Superior temporal gyrus (tissue), 1 donor: ENCODE measurements around the gene OR14J1.
"Not testable (repeated sequence)": the region's sequence is repeated elsewhere in the genome, so short reads cannot be mapped to it uniquely, and the experiment has no call there.

ENCODE experiments used
- DNase-seq: peaks from one replicate; pipeline ENCODE4 v3.0.0-alpha.2; 2016; ENCODE audit errors: extremely low spot score

The OR14J1 gene, protein sequence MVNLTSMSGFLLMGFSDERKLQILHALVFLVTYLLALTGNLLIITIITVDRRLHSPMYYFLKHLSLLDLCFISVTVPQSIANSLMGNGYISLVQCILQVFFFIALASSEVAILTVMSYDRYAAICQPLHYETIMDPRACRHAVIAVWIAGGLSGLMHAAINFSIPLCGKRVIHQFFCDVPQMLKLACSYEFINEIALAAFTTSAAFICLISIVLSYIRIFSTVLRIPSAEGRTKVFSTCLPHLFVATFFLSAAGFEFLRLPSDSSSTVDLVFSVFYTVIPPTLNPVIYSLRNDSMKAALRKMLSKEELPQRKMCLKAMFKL

GRCh38 chr6:29301316-29301715, at the start of gene OR14J1:
TSS of gene OR14J1 (plus strand) at chr6:29301701. CDS start at chr6:29306690, 4,989 bp downstream.
- no peak for DNase-seq

DNA sequence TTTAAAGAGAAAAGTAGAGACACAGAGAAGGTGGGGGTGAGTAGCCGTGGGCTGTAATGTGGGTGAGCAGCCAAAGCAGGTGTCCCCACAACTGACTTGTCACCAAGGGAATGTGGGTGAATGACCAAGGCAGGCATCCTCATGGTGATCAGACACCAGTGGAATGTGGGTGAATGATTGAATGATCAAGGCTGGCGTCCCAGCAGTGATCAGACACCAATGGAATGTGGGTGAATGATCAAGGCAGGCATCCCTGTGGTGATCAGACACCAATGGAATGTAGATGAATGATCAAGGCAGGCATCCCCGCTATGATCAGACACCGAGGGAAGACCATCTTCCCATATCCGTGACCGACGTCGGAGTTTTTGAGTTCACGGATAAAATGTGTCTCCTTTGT, 49.8 kb upstream of the OR14J1 start:
- no peak for DNase-seq

DNA sequence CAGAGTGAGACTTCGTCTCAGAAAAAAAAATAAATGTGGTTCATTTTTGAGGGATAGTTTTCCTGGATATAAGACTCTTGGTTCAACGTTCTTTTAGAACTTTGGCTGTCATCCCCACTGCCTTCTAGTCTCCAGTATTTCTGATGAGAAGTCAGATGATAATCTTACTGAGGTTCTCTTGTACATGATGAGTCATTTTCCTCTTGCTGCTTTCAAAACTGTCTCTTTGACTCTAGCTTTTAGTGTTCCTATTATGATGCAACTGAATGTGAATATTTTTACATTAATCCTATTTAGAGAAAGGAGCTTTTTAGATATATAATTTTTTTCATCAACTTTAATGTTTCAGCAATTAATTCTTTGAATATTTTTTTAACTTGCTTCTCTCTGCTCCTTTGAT, 46.0 kb upstream of the OR14J1 start:
- DNase-seq: no peak

DNA sequence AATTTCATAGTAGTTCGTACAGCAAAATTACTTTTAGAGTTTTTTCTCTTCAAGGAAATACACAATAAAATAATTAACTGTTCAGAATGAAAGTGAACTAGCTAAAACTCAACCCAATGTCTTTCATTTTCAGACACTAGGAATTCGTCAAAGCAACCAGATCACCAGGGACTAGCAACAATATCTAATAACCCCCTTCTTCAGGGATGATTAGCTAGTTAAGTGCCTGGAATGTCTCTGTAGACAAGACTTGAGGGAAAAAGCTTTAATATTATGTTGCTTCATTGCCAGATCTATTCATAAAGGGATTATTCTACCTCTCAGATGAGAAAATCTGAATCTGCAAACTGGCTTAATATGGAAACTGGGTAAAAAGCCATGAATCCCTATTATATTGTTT, 41.8 kb upstream of the OR14J1 start:
- no peak for DNase-seq

- DNase-seq: no peak
Observed at GRCh38 chr6:29263001-29263400, 38.5 kb upstream of the OR14J1 start.

- DNase-seq: no peak
Observed at GRCh38 chr6:29294499-29294914, 7.0 kb upstream of the OR14J1 start.

GRCh38 chr6:29295181-29295585, 6.3 kb upstream of the OR14J1 start:
- DNase-seq: no peak

- no peak for DNase-seq
Observed at GRCh38 chr6:29295623-29296022, 5.9 kb upstream of the OR14J1 start.

- DNase-seq: no peak
Observed at GRCh38 chr6:29319931-29320330, 18.4 kb downstream of the OR14J1 start.

DNA sequence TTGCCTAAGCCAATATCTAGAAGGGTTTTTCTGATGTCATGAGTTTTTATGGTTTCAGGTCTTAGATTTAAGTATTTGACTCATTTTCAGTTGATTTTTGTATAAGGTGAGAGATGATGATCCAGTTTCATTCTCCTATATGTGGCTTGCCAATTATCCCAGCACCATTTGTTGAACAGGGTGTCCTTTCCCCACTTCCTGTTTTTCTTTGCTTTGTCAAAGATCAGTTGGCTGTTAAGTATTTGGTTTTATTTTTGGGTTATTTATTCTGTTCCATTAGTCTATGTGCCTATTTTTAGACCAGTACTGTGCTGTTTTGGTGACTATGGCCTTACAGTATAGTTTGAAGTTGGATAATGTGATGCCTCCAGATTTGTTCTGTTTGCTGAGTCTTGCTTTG, 21.8 kb downstream of the OR14J1 start:
- not testable (repeated sequence) for DNase-seq

- DNase-seq: no peak
Observed at GRCh38 chr6:29325777-29326176, 24.3 kb downstream of the OR14J1 start.

GRCh38 chr6:29332676-29333075, 31.2 kb downstream of the OR14J1 start:
- no peak for DNase-seq

DNA sequence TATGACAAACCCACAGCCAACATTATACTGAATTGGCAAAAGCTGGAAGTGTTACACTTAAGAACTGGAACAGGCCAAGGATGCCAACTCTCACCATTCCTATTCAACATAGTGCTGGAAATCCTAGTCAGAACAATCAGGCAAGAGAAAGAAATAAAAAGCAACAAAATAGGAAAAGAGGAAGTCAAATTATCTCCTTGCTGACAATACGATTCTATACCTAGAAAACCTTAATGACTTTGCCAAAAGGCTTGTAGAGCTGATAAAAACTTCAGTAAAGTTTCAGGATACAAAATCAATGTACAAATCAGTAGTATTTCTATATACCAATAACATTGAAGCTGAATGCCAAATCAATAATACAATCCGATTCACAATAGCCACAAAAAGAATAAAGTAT, 34.8 kb downstream of the OR14J1 start:
- no peak for DNase-seq

- DNase-seq: no peak
Observed at GRCh38 chr6:29345380-29345779, 43.9 kb downstream of the OR14J1 start.

DNA sequence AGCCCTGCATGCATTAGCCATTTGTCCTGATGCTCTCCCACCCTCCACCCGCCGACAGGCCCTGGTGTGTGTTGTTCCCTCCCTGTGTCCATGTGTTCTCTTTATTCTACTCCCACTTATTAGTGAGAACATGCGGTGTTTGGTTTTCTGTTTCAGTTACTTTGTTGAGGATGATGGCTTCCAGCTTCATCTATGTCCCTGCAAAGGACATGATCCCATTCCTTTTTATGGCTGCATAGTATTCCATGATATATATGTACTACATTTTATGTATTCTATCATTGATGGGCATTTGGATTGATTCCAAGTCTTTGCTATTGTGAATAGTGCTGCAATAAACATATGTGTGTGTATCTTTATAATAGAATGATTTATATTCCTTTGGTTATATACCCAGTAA, 47.8 kb downstream of the OR14J1 start:
- not testable (repeated sequence) for DNase-seq

GRCh38 chr6:29354980-29355379, 53.5 kb downstream of the OR14J1 start:
- DNase-seq: no peak

- no peak for DNase-seq
Observed at GRCh38 chr6:29355603-29356002, 54.1 kb downstream of the OR14J1 start.
